DMS153 treated with DMSO at 0.1 percent for 48 hours (cell line): ENCODE measurements around the gene TBL3.

Source experiments
- DNase-seq: peaks from one replicate; lab custom pipeline; 2025; ENCODE audit not compliant: unreplicated experiment; lab: John Stamatoyannopoulos, UW

Gene TBL3

DNA sequence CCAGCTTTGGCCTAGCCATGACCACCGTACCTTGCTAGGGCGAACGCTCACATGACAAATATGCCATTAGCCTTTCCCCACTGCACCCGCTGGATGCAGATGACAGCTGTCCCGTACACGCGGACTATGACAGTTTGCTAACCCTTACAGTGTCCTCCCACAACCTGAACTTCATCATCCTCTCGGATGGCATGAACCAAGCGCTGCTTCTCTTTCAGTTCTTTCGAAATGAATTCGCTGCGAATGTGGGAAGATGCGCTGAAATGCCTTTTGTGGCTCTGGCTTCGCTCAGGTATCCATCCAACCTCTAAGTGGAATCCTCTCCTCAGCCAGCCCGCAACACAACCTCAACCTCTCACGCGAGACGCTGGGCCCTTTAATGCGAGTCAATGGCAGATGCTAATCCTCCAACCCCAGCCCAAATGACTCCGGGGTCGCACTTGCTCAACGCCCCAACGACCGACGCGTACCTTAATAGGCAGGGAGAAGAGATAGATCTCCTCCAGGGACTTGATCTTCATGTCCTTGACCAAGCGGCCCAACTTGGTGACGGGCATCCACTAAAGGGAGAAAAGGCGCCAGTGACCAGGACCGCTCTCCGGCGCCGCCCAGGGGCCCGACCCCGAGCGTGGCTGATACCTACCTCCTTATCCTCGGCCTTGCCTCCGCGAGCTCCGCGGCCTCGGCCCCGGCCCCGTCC is 7.9 kb upstream of the TBL3 start:
- DNase-seq: no peak

- peak; percentile 96 for DNase-seq
Measured at GRCh38 chr16:1964506-1965395, 7.1 kb upstream of the TBL3 start, which contains the start of gene RPS2. RPS2 (minus strand) TSS chr16:1964826; CDS start chr16:1964625, 201 bp downstream.

DNA sequence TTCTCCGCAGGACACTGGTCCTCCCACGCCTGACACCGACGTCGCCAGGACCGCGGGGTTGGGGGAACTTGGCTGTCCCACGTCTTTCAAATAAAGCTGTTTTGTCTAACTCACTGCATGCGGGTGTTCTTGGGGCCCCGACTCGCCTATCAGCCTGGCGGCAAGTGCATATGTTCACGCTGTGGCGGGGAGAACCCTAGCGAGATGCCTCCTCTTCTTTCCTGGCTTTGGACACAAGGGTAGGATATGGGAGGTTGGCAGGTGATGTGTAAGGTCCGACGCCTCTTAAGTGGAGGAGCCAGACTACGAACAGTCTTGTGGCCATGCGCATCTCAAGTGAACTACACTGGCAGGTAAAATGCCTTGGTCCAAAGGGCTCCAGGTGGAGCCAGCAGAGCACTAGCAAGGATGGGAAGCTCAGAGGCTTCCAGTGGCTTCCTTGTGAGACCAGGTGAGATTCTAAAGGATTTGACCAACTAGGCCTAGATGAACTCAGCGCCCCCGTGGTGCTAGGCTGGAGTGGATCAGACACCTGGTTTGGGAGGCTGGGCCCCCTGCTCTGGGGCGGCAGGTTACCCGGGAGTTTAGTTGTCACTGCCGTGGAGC is 6.4 kb upstream of the TBL3 start:
- no peak for DNase-seq

DNA sequence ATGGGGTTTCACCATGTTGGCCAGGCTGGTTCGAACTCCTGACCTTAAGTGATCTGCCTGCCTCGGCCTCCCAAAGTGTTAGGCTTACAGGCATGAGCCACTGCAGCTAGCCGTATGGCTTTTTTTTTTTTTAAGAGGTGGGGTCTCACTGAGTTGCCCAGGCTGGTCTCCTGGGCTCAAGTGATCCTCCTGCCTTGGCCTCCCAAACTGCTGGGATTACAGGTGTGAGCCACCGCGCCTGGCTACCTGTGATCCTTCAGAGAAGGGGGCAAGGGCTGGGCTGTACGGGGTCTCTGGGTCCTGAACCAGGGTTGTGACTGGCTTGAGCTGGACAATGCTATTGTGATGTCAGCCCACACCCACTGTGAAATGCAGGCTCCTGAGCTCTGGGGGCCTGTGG is 5.4 kb upstream of the TBL3 start, which contains the start of gene RNF151:
Gene RNF151, plus strand, starts transcription at position 397 of the 400 bp plus-strand sequence. CDS start 26 bp downstream, outside the sequence.
- no peak for DNase-seq

DNA sequence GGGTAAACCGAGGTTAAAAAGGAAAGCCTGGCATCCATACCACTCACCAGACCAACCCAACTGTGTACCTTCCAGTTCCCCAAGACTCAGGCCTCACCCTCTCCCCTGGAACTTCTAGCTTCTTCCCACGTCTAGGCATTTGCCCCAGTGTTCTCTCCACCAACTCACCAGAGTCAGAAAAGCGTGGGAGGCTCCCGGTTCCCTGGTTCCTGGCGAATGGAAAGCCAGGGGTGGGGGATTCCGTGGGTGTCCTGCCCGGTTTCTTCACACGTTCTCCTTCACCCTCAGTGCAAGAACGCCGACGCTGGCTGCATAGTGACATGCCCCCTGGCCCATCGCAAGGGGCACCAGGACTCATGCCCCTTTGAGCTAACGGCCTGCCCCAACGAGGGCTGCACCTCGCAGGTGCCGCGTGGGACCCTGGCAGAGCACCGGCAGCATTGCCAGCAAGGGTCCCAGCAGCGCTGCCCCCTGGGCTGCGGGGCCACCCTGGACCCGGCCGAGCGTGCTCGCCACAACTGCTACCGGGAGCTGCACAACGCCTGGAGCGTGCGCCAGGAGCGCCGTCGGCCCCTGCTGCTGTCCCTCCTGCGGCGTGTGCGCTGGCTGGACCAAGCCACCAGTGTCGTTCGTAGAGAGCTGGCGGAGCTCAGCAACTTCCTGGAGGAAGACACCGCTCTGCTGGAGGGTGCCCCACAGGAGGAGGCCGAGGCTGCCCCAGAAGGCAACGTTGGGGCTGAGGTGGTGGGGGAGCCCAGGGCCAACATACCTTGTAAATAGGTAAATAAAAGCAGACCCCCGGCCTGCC is 3.5 kb upstream of the TBL3 start:
- no peak for DNase-seq

GRCh38 chr16:1972490-1972877 is 631 bp downstream of the TBL3 start:
- DNase-seq: no peak

DNA sequence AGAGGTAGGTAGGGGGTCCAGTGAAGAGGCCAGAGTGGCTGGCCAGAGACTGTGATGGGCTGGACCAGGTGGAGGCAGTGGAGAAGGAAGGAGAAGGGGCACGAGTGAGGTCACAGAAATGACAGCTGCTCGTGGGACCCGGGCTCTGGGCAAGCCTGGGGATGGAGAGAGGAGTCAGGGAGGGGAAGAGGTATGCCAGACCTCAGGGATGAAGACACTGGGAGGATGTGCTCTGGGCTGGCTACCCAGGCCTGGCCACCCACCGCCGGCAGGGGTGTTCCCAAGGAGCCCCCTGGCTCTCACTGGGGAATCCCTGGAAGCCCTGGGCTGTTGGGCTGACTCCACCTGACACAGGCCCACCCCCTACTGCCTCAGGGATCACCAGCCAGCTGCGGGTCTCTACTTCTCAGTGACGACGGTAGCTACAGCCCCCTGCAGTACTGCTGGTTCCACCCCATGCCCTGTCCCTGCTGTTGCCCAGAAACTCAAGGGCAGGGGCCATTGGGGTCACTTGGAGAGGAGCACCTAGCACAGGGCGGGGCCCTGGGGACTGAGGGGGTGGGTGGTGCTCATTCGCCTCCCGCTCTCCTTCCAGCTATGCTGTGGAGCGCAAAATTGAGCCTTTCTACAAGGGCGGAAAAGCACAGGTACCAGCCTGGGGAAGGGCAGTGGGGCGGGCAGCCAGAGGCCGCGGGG is 1.8 kb downstream of the TBL3 start:
- DNase-seq: no peak

- DNase-seq: no peak
Measured at GRCh38 chr16:1974157-1975070, 2.6 kb downstream of the TBL3 start.

- no peak for DNase-seq
Measured at GRCh38 chr16:1975432-1976215, 3.8 kb downstream of the TBL3 start.

- DNase-seq: no peak
Measured at GRCh38 chr16:1976216-1976520, 4.3 kb downstream of the TBL3 start.

- no peak for DNase-seq
Measured at GRCh38 chr16:1976951-1977874, 5.4 kb downstream of the TBL3 start.

DNA sequence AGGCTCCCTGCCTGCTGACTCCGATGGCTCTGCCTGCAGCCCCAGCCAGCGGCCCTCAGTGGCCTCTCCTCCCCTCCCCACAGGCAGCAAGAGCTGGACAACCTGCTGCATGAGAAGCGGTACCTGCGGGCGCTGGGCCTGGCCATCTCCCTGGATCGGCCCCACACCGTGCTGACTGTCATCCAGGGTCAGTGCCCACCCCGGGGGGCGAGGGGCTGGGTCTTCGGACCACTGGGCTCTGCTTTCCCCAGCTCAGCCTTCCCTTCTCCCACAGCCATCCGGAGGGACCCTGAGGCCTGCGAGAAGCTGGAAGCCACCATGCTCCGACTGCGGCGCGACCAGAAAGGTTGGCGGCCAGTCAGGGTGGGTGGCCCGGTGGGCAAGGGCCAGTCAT is 6.0 kb downstream of the TBL3 start:
- DNase-seq: no peak

- DNase-seq: no peak
Measured at GRCh38 chr16:1978476-1979120, 6.7 kb downstream of the TBL3 start.

GRCh38 chr16:1979271-1980029 is 7.6 kb downstream of the TBL3 start:
- DNase-seq: peak; percentile 54

GRCh38 chr16:1980030-1980769 is 8.3 kb downstream of the TBL3 start:
- DNase-seq: peak; percentile 21

DNA sequence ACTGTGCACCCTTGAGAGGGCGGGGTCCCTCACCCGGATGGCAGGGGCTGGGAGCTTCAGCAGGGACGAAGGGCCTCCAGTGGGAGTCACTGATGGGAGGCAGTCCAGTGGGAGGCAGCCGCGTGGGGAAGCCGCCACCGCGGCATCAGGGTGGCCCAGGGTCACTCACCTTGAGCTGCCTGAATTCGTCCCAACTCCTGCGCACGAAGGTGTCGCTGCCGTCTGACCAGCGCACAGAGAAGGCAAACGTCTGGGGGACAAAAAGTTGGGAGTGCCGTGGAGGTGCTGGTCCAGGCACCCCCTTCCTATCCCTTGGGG is 8.9 kb downstream of the TBL3 start:
- DNase-seq: no peak
